Smooth muscle cell (in vitro differentiated cells): ENCODE data around the gene RAB6A. TPM values are rescaled to one million over a fixed set of nuclear protein-coding genes. Genes with fewer than 3 reads are reported as not detected.

Experiments used
- DNase-seq: peaks from one replicate; lab custom pipeline; 2025; ENCODE audit not compliant: unreplicated experiment; lab: John Stamatoyannopoulos, UW
- H2AFZ ChIP-seq: fragments of 200-600 bp; sonication (generic); 2 replicates; pipeline ENCODE4 v1.6.0; 2016; ENCODE audit warnings: antibody characterized with exemption, low read depth, mild to moderate bottlenecking
- H3F3A ChIP-seq: fragments of 200-600 bp; sonication (generic); 2 replicates; pipeline ENCODE4 v1.6.0; 2017; ENCODE audit warnings: antibody characterized with exemption, low read depth
- H3K27ac ChIP-seq: fragments of 200-600 bp; sonication (generic); 2 replicates; pipeline ENCODE4 v1.5.1; 2016; ENCODE audit warnings: low read depth, mild to moderate bottlenecking
- H3K27me3 ChIP-seq: fragments of 200-600 bp; sonication (generic); 2 replicates; pipeline ENCODE4 v1.6.1; 2016; ENCODE audit warnings: low read depth, mild to moderate bottlenecking
- H3K36me3 ChIP-seq: fragments of 200-600 bp; sonication (generic); 2 replicates; pipeline ENCODE4 v1.5.1; 2016; ENCODE audit warnings: low read depth
- H3K4me1 ChIP-seq: fragments of 200-600 bp; sonication (generic); 2 replicates; pipeline ENCODE4 v1.5.1; 2016; ENCODE audit warnings: low read depth
- H3K4me2 ChIP-seq: fragments of 200-600 bp; sonication (generic); 2 replicates; pipeline ENCODE4 v1.6.0; 2016; ENCODE audit warnings: mild to moderate bottlenecking
- H3K4me3 ChIP-seq: fragments of 200-600 bp; sonication (generic); 2 replicates; pipeline ENCODE4 v1.5.1; 2016; ENCODE audit warnings: mild to moderate bottlenecking
- H3K79me2 ChIP-seq: fragments of 200-600 bp; sonication (generic); 2 replicates; pipeline ENCODE4 v1.6.0; 2016; ENCODE audit warnings: low read depth, mild to moderate bottlenecking
- H3K9ac ChIP-seq: fragments of 200-600 bp; sonication (generic); 2 replicates; pipeline ENCODE4 v1.6.0; 2016; ENCODE audit warnings: low read depth
- H3K9me3 ChIP-seq: fragments of 200-600 bp; sonication (generic); replicated peaks from 2 replicates; pipeline ENCODE4 v1.5.1; 2016; ENCODE audit warnings: low read depth
- H4K20me1 ChIP-seq: fragments of 200-600 bp; sonication (generic); 2 replicates; pipeline ENCODE4 v1.6.0; 2016; ENCODE audit warnings: low read depth
- WGBS: methylation state at CpG from one replicate; pipeline ENCODE4 v1.1.7; 2016; ENCODE audit warnings: low lambda C conversion rate; 5-methylcytosine and 5-hydroxymethylcytosine counted together
- polyA plus RNA-seq: library from polyadenylated mRNA; unstranded; fragments of >200 nt; fragmentation: Nextera tagmentation; extraction: Ambion mirVana; gene quantifications from 2 replicates; pipeline ENCODE4 v1.2.1, GENCODE V29; 2016
- total RNA-seq: library from RNA; depleted of rRNA; stranded (reverse); fragments of >200 nt; gene quantifications from 2 replicates; pipeline ENCODE4 v1.2.3, GENCODE V29; 2014
- TF ChIP-seq, protein P1 (sequence below): fragments of 200-600 bp; sonication (generic); IDR thresholded peaks from 2 replicates; pipeline ENCODE4 v1.5.1; 2017; ENCODE audit warnings: borderline replicate concordance, mild to moderate bottlenecking, antibody characterized with exemption; ENCODE audit not compliant: insufficient read depth, poor library complexity, severe bottlenecking

RAB6A gene
- total and polyA plus RNA-seq, 2 experiments from 2014 or later, result 102 to 148 TPM

DNA sequence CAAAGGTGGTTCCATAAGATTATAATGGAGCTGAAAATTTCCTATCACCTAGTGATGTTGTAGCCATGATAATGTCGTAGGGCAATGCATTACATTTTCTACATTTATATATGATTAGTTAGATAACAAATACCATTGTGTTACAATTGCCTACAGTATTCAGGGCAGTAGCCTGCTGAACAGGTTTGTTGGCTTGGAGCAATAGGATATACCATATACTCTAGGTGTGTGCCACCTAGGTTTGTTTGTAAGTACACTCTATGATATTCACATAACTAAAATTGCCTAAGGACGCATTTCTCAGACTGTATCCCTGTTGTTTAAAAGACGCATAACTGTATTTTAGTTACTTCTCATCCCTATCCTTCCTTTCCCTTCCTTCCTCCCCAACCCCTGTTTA is 100.9 kb downstream of the RAB6A start:
- Histone ChIP-seq H3F3A (no peaks in the 10 kb centered on the region), H3K9ac (no peak overlapping the region), H3K27me3 (no peaks in the 10 kb centered on the region), H3K79me2 (no peaks in the 10 kb centered on the region), H3K4me2 (no peak overlapping the region), H3K4me3 (no peak overlapping the region), H3K4me1 (no peaks in the 10 kb centered on the region), H3K27ac (no peak overlapping the region), H4K20me1 (no peaks in the 10 kb centered on the region), H3K9me3 (no peaks in the 10 kb centered on the region), H2AFZ (no peak overlapping the region), H3K36me3 (no peaks in the 10 kb centered on the region)
- TF ChIP-seq, protein P1, sequence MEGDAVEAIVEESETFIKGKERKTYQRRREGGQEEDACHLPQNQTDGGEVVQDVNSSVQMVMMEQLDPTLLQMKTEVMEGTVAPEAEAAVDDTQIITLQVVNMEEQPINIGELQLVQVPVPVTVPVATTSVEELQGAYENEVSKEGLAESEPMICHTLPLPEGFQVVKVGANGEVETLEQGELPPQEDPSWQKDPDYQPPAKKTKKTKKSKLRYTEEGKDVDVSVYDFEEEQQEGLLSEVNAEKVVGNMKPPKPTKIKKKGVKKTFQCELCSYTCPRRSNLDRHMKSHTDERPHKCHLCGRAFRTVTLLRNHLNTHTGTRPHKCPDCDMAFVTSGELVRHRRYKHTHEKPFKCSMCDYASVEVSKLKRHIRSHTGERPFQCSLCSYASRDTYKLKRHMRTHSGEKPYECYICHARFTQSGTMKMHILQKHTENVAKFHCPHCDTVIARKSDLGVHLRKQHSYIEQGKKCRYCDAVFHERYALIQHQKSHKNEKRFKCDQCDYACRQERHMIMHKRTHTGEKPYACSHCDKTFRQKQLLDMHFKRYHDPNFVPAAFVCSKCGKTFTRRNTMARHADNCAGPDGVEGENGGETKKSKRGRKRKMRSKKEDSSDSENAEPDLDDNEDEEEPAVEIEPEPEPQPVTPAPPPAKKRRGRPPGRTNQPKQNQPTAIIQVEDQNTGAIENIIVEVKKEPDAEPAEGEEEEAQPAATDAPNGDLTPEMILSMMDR, result no peak
- 89% methylated on average over 3 of the region's 3 CpGs for WGBS
- no peak for DNase-seq

DNA sequence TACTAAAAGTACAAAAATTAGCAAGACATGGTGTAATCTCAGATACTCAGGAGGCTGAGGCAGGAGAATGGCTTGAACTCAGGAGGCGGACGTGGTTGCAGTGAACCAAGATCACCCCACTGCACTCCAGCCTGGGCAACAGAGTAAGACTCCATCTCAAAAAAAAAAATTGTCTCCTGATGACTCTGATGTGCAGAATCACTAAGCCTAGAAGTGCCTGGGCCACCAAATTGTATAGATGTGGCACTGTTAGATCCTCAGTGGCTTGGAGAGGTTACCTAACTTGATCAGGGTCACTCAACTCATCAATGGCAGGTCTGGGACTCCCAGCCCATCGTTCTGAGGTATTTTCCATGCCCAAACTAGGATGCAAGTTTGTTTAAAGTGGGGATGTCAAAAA is 103.9 kb downstream of the RAB6A start:
- DNase-seq, result no peak
- H3K4me2 ChIP-seq, result no peak overlapping the region
- H3K36me3 ChIP-seq, result no peaks in the 10 kb centered on the region
- no peak overlapping the region for H2AFZ ChIP-seq
- no peaks in the 10 kb centered on the region for H4K20me1 ChIP-seq
- TF ChIP-seq, protein P1, result no peak
- H3K9me3 ChIP-seq, result no peaks in the 10 kb centered on the region
- H3F3A ChIP-seq, result no peaks in the 10 kb centered on the region
- H3K27ac ChIP-seq, result no peak overlapping the region
- H3K27me3 ChIP-seq, result no peaks in the 10 kb centered on the region
- no peak overlapping the region for H3K4me3 ChIP-seq
- H3K9ac ChIP-seq, result no peak overlapping the region
- peaks cover 10% of the 10 kb centered on the region for H3K4me1 ChIP-seq
- H3K79me2 ChIP-seq, result no peaks in the 10 kb centered on the region
- 92% methylated on average over 3 of the region's 3 CpGs for WGBS

DNA sequence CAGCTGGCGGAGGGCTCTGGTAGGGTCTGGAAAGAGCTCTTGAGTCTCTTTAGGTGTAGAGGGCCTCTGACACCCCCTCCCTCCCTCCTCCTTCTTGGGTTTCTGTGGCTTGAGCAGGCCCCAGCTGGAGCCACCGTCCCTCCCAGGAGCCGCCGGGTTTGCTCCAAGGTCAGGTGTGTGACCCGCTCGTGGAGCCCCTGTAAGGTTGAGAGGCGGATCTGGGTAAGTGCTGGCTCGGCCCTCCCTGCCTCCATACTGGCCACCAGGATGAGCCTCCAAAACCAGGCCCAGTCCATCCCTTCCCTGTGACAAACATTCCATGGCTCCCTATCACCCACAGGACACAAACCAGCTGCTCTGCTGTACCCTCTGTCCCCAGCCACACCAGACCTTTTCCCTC is 105.2 kb downstream of the RAB6A start:
- Histone ChIP-seq H3K4me1 (peaks cover 17% of the 10 kb centered on the region), H4K20me1 (no peaks in the 10 kb centered on the region), H3K27ac (no peak overlapping the region), H3K9me3 (no peaks in the 10 kb centered on the region), H3K36me3 (no peaks in the 10 kb centered on the region), H3K4me3 (no peak overlapping the region), H2AFZ (no peak overlapping the region), H3F3A (no peaks in the 10 kb centered on the region), H3K9ac (no peak overlapping the region), H3K4me2 (no peak overlapping the region), H3K27me3 (no peaks in the 10 kb centered on the region), H3K79me2 (no peaks in the 10 kb centered on the region)
- no peak for DNase-seq
- TF ChIP-seq, protein P1, result no peak
- 98% methylated on average over 6 of the region's 8 CpGs for WGBS

DNA sequence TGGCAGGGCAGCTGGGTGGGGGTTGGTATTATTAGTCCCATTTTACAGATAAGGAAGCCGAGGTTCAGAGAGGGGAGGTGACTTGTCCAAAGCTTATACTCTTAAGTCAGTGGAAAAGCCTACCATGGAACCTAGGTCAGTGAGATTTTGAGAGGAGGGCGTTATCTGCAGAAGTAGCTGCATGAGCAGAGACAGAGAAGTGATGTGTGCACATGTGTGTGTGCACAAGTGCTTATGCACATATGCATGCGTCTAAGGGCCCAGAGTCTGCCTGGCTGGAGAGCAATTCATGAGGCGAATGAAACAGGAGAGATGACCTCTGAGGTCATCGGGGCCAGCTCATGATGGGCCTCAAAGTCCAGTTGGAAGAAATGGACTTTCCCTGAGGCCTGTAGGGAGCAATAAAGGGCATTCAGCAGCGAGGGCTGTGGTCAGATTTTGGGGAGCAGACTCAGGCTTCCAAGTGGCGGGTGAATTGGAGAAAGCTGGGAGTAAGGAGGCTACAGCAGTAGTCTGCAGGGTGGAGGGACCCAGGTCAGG is 106.3 kb downstream of the RAB6A start:
- H3K79me2 ChIP-seq, result no peaks in the 10 kb centered on the region
- no peaks in the 10 kb centered on the region for H3K27me3 ChIP-seq
- TF ChIP-seq, protein P1, result no peak
- no peaks in the 10 kb centered on the region for H3K9me3 ChIP-seq
- H2AFZ ChIP-seq, result no peak overlapping the region
- peaks cover 17% of the 10 kb centered on the region for H3K4me1 ChIP-seq
- H4K20me1 ChIP-seq, result no peaks in the 10 kb centered on the region
- H3K27ac ChIP-seq, result no peak overlapping the region
- no peak overlapping the region for H3K9ac ChIP-seq
- no peak overlapping the region for H3K4me3 ChIP-seq
- no peak overlapping the region for H3K4me2 ChIP-seq
- 92% methylated on average over 7 of the region's 7 CpGs for WGBS
- DNase-seq, result no peak
- H3F3A ChIP-seq, result no peaks in the 10 kb centered on the region
- H3K36me3 ChIP-seq, result no peaks in the 10 kb centered on the region
